Liver (tissue), 3 donors: Measurements from ENCODE around the gene MLH1.

ENCODE experiments used
- CTCF ChIP-seq: fragments of 150-350 bp; IDR thresholded peaks from 2 replicates; pipeline ENCODE4 v1.5.1; 2017; ENCODE audit warnings: improper control_type of control experiment, low read depth, low read length; ENCODE audit not compliant: missing input control
- FOXA1 ChIP-seq: IDR thresholded peaks from 2 replicates; pipeline ENCODE4 v1.6.1; 2016; ENCODE audit warnings: antibody characterized with exemption
- GABPA ChIP-seq, 2 donors: IDR thresholded peaks in 1 of 2; conservative IDR thresholded peaks in 1 of 2; 2 replicates each; pipeline ENCODE4 v1.6.1; 2016; ENCODE audit warnings: antibody characterized with exemption in 2 of 2, mild to moderate bottlenecking in 1 of 2, moderate library complexity in 1 of 2
- JUND ChIP-seq, 2 donors: IDR thresholded peaks; 2 replicates each; pipeline ENCODE4 v1.6.1; 2016; ENCODE audit warnings: antibody characterized with exemption in 2 of 2
- RAD21 ChIP-seq, 2 donors: IDR thresholded peaks; 2 replicates each; pipeline ENCODE4 v1.6.1; 2016; ENCODE audit warnings: antibody characterized with exemption in 2 of 2, mild to moderate bottlenecking in 2 of 2
- REST ChIP-seq: IDR thresholded peaks from 2 replicates; pipeline ENCODE4 v1.6.1; 2016; ENCODE audit warnings: antibody characterized with exemption, mild to moderate bottlenecking
- SP1 ChIP-seq: IDR thresholded peaks from 2 replicates; pipeline ENCODE4 v1.6.1; 2018; ENCODE audit warnings: antibody characterized with exemption, mild to moderate bottlenecking
- TAF1 ChIP-seq: conservative IDR thresholded peaks from 2 replicates; pipeline ENCODE4 v1.6.1; 2016; ENCODE audit warnings: antibody characterized with exemption, mild to moderate bottlenecking
- ZBTB33 ChIP-seq: IDR thresholded peaks from 2 replicates; pipeline ENCODE4 v1.6.1; 2016; ENCODE audit warnings: antibody characterized with exemption
- donor health status: healthy.
- donor health status: healthy.

- TF ChIP-seq SP1 (no peak), GABPA (IDR thresholded peaks at IDR 0.05 in 1 of 2, conservative IDR thresholded peaks at IDR 0.05 in 1 of 2) (no peak), TAF1 (no peak), CTCF (no peak), REST (no peak), FOXA1 (no peak), JUND (IDR thresholded peaks at IDR 0.05) (no peak), RAD21 (IDR thresholded peaks at IDR 0.05) (no peak), ZBTB33 (no peak)
Measured at GRCh38 chr3:37041546-37042195, 48.4 kb downstream of the MLH1 start.
